Cardiac muscle cell (in vitro differentiated cells and primary cell): ENCODE results near the gene CELA2A. TPM values are rescaled to one million over a fixed set of nuclear protein-coding genes. Genes with fewer than 3 reads are reported as not detected.

Experiments
- DNase-seq, 2 donors: peaks; one replicate each; pipeline versions ENCODE4 v3.0.0 to v3.0.0-alpha.2; 2010 to 2017; ENCODE audit warnings: low read depth in 1 of 2, low spot score in 1 of 2
- H3K27ac ChIP-seq: fragments of 200-600 bp; sonication (generic); 2 replicates; pipeline ENCODE4 v1.5.1; 2016
- H3K27me3 ChIP-seq: fragments of 200-600 bp; sonication (generic); 2 replicates; pipeline ENCODE4 v1.6.0; 2016; ENCODE audit warnings: control low read depth
- H3K36me3 ChIP-seq: fragments of 200-600 bp; sonication (generic); 2 replicates; pipeline ENCODE4 v1.5.1; 2016; ENCODE audit warnings: control low read depth
- H3K4me1 ChIP-seq: fragments of 200-600 bp; sonication (generic); 2 replicates; pipeline ENCODE4 v1.8.1; 2017; ENCODE audit warnings: low read depth, mild to moderate bottlenecking, mixed run types
- H3K4me3 ChIP-seq: fragments of 200-600 bp; sonication (generic); 2 replicates; pipeline ENCODE4 v1.5.1; 2016; ENCODE audit warnings: mild to moderate bottlenecking
- H3K9me3 ChIP-seq: fragments of 200-600 bp; sonication (generic); 2 replicates; pipeline ENCODE4 v1.5.1; 2017; ENCODE audit warnings: low read depth, mild to moderate bottlenecking, control low read depth
- polyA plus RNA-seq: library from polyadenylated mRNA; unstranded; fragments of >200 nt; fragmentation: Nextera tagmentation; extraction: Ambion mirVana; gene quantifications from 2 replicates; pipeline ENCODE4 v1.2.1, GENCODE V29; 2016
- total RNA-seq: library from RNA; depleted of rRNA; stranded (reverse); fragments of >200 nt; gene quantifications from 2 replicates; pipeline ENCODE4 v1.2.3, GENCODE V29; 2016
- TF ChIP-seq, protein P1 (sequence below): IDR thresholded peaks from 2 replicates; pipeline ENCODE4 v1.5.1; 2012; ENCODE audit warnings: low read depth, mild to moderate bottlenecking, low read length

CELA2A gene
- total and polyA plus RNA-seq, 2 experiments from 2014 or later = 0.38 TPM; not detected in 1

DNA sequence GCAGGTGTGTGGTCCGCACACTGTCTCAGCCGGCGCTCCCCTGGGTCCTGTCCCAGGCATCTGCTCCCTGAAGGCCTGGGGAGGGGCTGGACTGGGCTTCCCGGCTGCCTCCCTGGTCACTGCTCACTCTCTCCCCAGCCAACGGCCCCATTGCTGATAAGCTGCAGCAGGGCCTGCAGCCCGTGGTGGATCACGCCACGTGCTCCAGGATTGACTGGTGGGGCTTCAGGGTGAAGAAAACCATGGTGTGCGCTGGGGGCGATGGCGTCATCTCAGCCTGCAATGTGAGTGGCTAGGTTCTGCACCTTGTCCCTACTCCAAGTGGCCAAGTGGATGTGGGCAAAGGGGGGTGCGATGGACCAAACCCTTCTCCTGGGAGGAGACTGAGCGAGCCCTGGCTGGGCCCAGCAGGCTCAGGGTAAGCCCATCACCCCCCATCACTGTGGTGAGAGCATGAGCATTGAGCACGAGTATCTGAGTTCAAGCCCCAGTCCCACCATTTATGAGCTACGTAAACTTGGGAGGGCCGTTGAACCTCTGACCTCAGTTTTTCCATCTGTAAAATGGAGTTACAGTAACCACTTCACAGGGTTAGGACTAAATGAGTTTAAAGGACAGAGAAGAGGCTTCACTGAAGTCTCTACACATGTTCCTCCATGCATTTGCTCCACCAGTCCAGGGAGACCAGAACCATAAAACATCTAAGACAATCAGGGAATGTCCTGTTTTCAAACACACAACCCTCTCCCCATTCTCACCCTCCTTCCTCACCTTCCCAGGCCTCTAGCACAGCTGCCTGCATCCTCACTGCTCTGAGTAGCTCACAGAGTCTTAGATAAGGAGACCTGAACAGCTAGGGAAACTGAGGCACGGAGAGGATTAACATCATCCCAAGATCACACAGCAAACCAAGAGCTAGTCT lies 11.8 kb upstream of the CELA2A start:
- H3K27ac ChIP-seq = no peak overlapping the region
- H3K4me1 ChIP-seq = peaks cover 7% of the 10 kb centered on the region
- TF ChIP-seq, protein P1, sequence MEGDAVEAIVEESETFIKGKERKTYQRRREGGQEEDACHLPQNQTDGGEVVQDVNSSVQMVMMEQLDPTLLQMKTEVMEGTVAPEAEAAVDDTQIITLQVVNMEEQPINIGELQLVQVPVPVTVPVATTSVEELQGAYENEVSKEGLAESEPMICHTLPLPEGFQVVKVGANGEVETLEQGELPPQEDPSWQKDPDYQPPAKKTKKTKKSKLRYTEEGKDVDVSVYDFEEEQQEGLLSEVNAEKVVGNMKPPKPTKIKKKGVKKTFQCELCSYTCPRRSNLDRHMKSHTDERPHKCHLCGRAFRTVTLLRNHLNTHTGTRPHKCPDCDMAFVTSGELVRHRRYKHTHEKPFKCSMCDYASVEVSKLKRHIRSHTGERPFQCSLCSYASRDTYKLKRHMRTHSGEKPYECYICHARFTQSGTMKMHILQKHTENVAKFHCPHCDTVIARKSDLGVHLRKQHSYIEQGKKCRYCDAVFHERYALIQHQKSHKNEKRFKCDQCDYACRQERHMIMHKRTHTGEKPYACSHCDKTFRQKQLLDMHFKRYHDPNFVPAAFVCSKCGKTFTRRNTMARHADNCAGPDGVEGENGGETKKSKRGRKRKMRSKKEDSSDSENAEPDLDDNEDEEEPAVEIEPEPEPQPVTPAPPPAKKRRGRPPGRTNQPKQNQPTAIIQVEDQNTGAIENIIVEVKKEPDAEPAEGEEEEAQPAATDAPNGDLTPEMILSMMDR = no peak
- DNase-seq = peak; percentile 37 to 41
- no peaks in the 10 kb centered on the region for H3K27me3 ChIP-seq
- H3K4me3 ChIP-seq = no peak overlapping the region
- H3K36me3 ChIP-seq = no peaks in the 10 kb centered on the region
- no peaks in the 10 kb centered on the region for H3K9me3 ChIP-seq

DNA sequence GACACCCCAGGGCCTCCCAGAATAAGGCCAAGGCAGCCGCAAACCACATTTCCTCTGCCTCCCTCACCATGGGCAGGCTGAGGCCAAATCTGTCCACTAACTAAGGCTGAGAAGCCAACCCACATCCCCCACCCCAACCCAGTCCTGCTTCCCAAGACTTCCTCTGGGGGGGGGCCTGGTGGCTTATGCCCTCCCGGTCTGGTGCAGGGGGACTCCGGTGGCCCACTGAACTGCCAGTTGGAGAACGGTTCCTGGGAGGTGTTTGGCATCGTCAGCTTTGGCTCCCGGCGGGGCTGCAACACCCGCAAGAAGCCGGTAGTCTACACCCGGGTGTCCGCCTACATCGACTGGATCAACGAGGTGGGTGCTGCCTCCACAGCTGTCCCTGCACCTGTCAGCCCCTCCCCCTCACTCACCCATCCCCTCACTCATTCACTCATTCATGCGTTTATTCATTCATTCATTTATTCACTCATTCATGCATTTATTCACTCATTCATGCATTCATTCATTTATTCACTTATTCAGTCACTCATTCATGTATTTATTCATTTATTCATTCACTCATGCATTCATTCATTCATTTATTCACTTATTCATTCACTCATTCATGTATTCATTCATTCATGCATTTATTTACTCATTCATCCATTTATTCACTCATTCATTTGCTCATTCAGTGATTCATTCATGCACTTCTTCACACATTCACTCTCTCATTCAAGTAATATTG lies 11.0 kb upstream of the CELA2A start:
- Histone ChIP-seq H3K27ac (no peak overlapping the region), H3K36me3 (no peaks in the 10 kb centered on the region), H3K9me3 (no peaks in the 10 kb centered on the region), H3K4me3 (no peak overlapping the region), H3K4me1 (peaks cover 7% of the 10 kb centered on the region), H3K27me3 (no peaks in the 10 kb centered on the region)
- no peak for DNase-seq
- TF ChIP-seq, protein P1 = no peak

DNA sequence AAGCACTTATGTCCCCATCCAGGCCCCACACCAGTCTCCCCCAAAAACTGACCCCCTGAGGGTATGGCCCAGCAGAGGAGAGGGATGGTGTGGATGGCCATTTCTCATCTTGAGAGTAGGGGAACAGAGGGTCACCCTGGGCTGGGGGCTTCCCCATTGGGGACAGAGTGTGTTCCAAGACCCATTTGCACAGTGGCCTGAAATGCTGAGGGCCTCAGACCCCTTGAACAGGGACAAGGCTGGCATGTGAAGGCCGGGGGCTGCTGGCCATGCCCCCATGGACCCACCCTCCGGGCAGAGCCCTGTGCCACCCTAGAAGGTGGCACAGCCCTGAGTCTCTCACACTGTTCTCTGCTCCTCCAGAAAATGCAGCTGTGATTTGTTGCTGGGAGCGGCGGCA lies 10.3 kb upstream of the CELA2A start:
- TF ChIP-seq, protein P1 = no peak
- H3K4me3 ChIP-seq = no peak overlapping the region
- no peaks in the 10 kb centered on the region for H3K27me3 ChIP-seq
- no peak for DNase-seq
- H3K36me3 ChIP-seq = no peaks in the 10 kb centered on the region
- H3K4me1 ChIP-seq = peaks cover 7% of the 10 kb centered on the region
- no peaks in the 10 kb centered on the region for H3K9me3 ChIP-seq
- H3K27ac ChIP-seq = no peak overlapping the region

GRCh38 chr1:15448877-15449462 lies 7.6 kb upstream of the CELA2A start:
- TF ChIP-seq, protein P1 = no peak
- Histone ChIP-seq H3K36me3 (no peaks in the 10 kb centered on the region), H3K4me1 (peaks cover 6% of the 10 kb centered on the region), H3K27me3 (no peaks in the 10 kb centered on the region), H3K27ac (no peak overlapping the region), H3K9me3 (no peaks in the 10 kb centered on the region), H3K4me3 (no peak overlapping the region)
- no peak for DNase-seq

GRCh38 chr1:15449567-15449966 lies 7.0 kb upstream of the CELA2A start:
- Histone ChIP-seq H3K27ac (no peak overlapping the region), H3K4me3 (no peak overlapping the region), H3K36me3 (no peaks in the 10 kb centered on the region), H3K27me3 (no peaks in the 10 kb centered on the region), H3K9me3 (no peaks in the 10 kb centered on the region), H3K4me1 (peaks cover under 1% of the 10 kb centered on the region)
- no peak for DNase-seq
- TF ChIP-seq, protein P1 = no peak
